SK-N-SH (cell line): ENCODE measurements around the gene MTCH1. TPM values are rescaled to one million over a fixed set of nuclear protein-coding genes. Genes with fewer than 3 reads are reported as not detected.

Experiments used
- CTCF ChIA-PET: fragments of 300-600, 350-600 bp; formaldehyde crosslinking; extraction: SDS; loops from one replicate; lab custom pipeline; 2021; lab: Yijun Ruan, JAX
- POLR2A ChIA-PET: fragments of 350-600 bp; sonication (Branson Sonifier 250); formaldehyde crosslinking; extraction: SDS; loops from one replicate; lab custom pipeline; 2020; ENCODE audit warnings: antibody characterized with exemption, inconsistent platforms; lab: Yijun Ruan, JAX
- DNase-seq: peaks from one replicate; pipeline ENCODE4 v3.0.0; 2012
- H2AFZ ChIP-seq: fragments of 200-600 bp; sonication (generic); 2 replicates; pipeline ENCODE4 v1.8.1; 2016; ENCODE audit warnings: antibody characterized with exemption, mild to moderate bottlenecking, low read depth
- H3F3A ChIP-seq: fragments of 200-600 bp; sonication (generic); replicated peaks from 2 replicates; pipeline ENCODE3; 2016; ENCODE audit warnings: antibody characterized with exemption, mild to moderate bottlenecking; ENCODE audit not compliant: insufficient read depth
- H3K27ac ChIP-seq, 2 experiments: fragments of 200-500 bp in 1 of 2; fragments of 200-600 bp in 1 of 2; sonication (Bioruptor generic) in 1 of 2; sonication (generic), shearing (Covaris generic) in 1 of 2; 2 replicates each; pipeline versions ENCODE4 v1.5.1 to v1.6.1; 2014 to 2016; ENCODE audit warnings: low read depth in 2 of 2, inconsistent platforms in 1 of 2, low read length in 1 of 2, mild to moderate bottlenecking in 1 of 2, mixed read lengths in 1 of 2
- H3K27me3 ChIP-seq: fragments of 200-600 bp; sonication (generic), shearing (Covaris generic); 2 replicates; pipeline ENCODE4 v1.6.1; 2016; ENCODE audit warnings: mixed run types; ENCODE audit not compliant: insufficient read depth
- H3K36me3 ChIP-seq, 2 experiments: fragments of 200-500 bp in 1 of 2; fragments of 200-600 bp in 1 of 2; sonication (Bioruptor generic) in 1 of 2; sonication (generic) in 1 of 2; replicated peaks in 1 of 2; 2 replicates each; pipeline versions ENCODE3 to v1.5.1; 2014 to 2016; ENCODE audit warnings: low read length in 1 of 2, mild to moderate bottlenecking in 1 of 2; ENCODE audit not compliant: insufficient read depth in 2 of 2, control insufficient read depth in 1 of 2
- H3K4me1 ChIP-seq, 2 experiments: fragments of 200-500 bp in 1 of 2; fragments of 200-600 bp in 1 of 2; sonication (Bioruptor generic) in 1 of 2; sonication (generic), shearing (Covaris generic) in 1 of 2; 2 replicates each; pipeline versions ENCODE4 v1.5.1 to v1.6.1; 2014 to 2016; ENCODE audit warnings: low read depth in 1 of 2, low read length in 1 of 2, mixed run types in 1 of 2; ENCODE audit not compliant: insufficient read depth in 2 of 2, control insufficient read depth in 1 of 2
- H3K4me2 ChIP-seq: fragments of 200-600 bp; sonication (generic), shearing (Covaris generic); 2 replicates; pipeline ENCODE4 v1.6.1; 2017; ENCODE audit warnings: mixed run types
- H3K4me3 ChIP-seq, 2 experiments: fragments of 200-500 bp in 1 of 2; fragments of 200-600 bp in 1 of 2; sonication (Bioruptor generic) in 1 of 2; sonication (generic), shearing (Covaris generic) in 1 of 2; 2 replicates each; pipeline versions ENCODE4 v1.5.1 to v1.8.1; 2014 to 2016; ENCODE audit warnings: low read depth in 2 of 2, inconsistent platforms in 1 of 2, low read length in 1 of 2, mild to moderate bottlenecking in 1 of 2, mixed read lengths in 1 of 2, moderate library complexity in 1 of 2
- H3K79me2 ChIP-seq: fragments of 200-600 bp; sonication (generic); 2 replicates; pipeline ENCODE4 v1.8.1; 2017; ENCODE audit warnings: mild to moderate bottlenecking; ENCODE audit not compliant: insufficient read depth
- H3K9ac ChIP-seq: fragments of 200-600 bp; sonication (generic); 2 replicates; pipeline ENCODE4 v1.6.1; 2017; ENCODE audit warnings: mixed run types
- H3K9me2 ChIP-seq: fragments of 200-600 bp; sonication (generic); 2 replicates; pipeline ENCODE4 v1.6.1; 2017; ENCODE audit warnings: mixed run types
- H3K9me3 ChIP-seq: fragments of 200-600 bp; sonication (generic); 2 replicates; pipeline ENCODE4 v1.6.1; 2017; ENCODE audit warnings: mixed run types, mild to moderate bottlenecking, moderate library complexity
- H4K20me1 ChIP-seq: fragments of 200-600 bp; sonication (generic); 2 replicates; pipeline ENCODE4 v1.6.1; 2017; ENCODE audit warnings: mild to moderate bottlenecking, mixed run types; ENCODE audit not compliant: insufficient read depth
- EZH2phosphoT487 ChIP-seq: fragments of 200-600 bp; sonication (generic); IDR thresholded peaks from 2 replicates; pipeline ENCODE4 v1.6.1; 2017; ENCODE audit warnings: low read depth, mixed run types, mild to moderate bottlenecking, antibody characterized with exemption, moderate library complexity, borderline replicate concordance
- PBX3 ChIP-seq: IDR thresholded peaks from 2 replicates; pipeline ENCODE4; 2012
- POLR2AphosphoS5 ChIP-seq: IDR thresholded peaks from 2 replicates; pipeline ENCODE4 v1.6.1; 2012; ENCODE audit warnings: low read depth, low read length
- RAD21 ChIP-seq: IDR thresholded peaks from 2 replicates; pipeline ENCODE4 v1.6.1; 2012; ENCODE audit warnings: mild to moderate bottlenecking, low read length
- REST ChIP-seq: IDR thresholded peaks from 2 replicates; pipeline ENCODE4 v1.6.1; 2012; ENCODE audit warnings: mild to moderate bottlenecking, low read depth, low read length, moderate library complexity
- SMC3 ChIP-seq: IDR thresholded peaks from 2 replicates; pipeline ENCODE4 v1.6.1; 2012; ENCODE audit warnings: low read depth, low read length, improper control_type of control experiment
- ZBTB33 ChIP-seq: IDR thresholded peaks from 2 replicates; pipeline ENCODE4 v1.4.0; 2012; ENCODE audit warnings: low read depth, borderline replicate concordance
- WGBS: methylation state at CpG from one replicate; pipeline ENCODE4 v1.1.6; 2017; ENCODE audit warnings: low lambda C conversion rate; 5-methylcytosine and 5-hydroxymethylcytosine counted together
- polyA plus RNA-seq, 3 experiments: library from polyadenylated mRNA; depleted of rRNA; stranded (reverse); fragments of >200 nt; gene quantifications; 2 replicates each; pipeline ENCODE4 v1.2.3, GENCODE V29; 2012
- TF ChIP-seq, protein P1 (sequence below): IDR thresholded peaks from 2 replicates; pipeline ENCODE4 v1.4.0; 2012; ENCODE audit warnings: low read depth

MTCH1 gene
- polyA plus RNA-seq, 1 of the 3 experiments (the other 2 are of a cell fraction) = 151 TPM

DNA sequence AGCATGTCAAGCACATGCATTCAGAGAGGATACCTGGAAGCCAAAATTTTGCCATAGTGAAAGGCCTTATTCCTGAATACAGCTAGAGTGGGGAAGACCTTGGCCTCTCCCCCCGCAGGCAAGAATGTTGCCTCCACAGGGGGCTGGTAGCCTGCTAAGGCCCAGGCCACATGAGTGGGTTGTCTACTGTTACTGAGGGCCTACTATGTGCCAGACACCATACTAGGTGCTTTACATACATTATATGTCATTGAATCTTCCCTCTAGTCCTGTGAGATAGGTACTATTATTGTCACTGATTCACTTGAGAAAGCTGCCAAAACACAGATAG, 32.1 kb downstream of the MTCH1 start:
- no peaks in the 10 kb centered on the region for H3K27me3 ChIP-seq
- WGBS = 100% methylated on average over 1 of the region's 1 CpG
- POLR2A ChIA-PET = interaction anchor here (1.1 kb wide), 1 partner anchor 248 kb away, joined by 3 read pairs; no protein-coding TSS in a partner anchor

More for the DNA sequence above, 32.1 kb downstream of the MTCH1 start:
- CTCF ChIA-PET = interaction anchor here (0.9 kb wide), 1 partner anchor 372 kb away, joined by 3 read pairs; no protein-coding TSS in a partner anchor
- no peak overlapping the region for H2AFZ ChIP-seq
- peaks cover 7% of the 10 kb centered on the region for H3F3A ChIP-seq
- no peak for DNase-seq
- no peak overlapping the region for H3K27ac ChIP-seq
- no peaks in the 10 kb centered on the region for H3K9me2 ChIP-seq
- peaks cover 0 to 4% of the 10 kb centered on the region in 2 experiments; a peak in 2 of 4 replicates for H3K4me1 ChIP-seq
- TF ChIP-seq RAD21 (no peak), SMC3 (no peak), PBX3 (no peak), POLR2AphosphoS5 (no peak), REST (no peak), ZBTB33 (no peak), EZH2phosphoT487 (no peak)
- TF ChIP-seq, protein P1, sequence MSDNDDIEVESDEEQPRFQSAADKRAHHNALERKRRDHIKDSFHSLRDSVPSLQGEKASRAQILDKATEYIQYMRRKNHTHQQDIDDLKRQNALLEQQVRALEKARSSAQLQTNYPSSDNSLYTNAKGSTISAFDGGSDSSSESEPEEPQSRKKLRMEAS = no peak
- no peak overlapping the region for H3K9ac ChIP-seq
- H3K4me2 ChIP-seq = no peak overlapping the region
- no peaks in the 10 kb centered on the region for H4K20me1 ChIP-seq
- no peaks in the 10 kb centered on the region for H3K9me3 ChIP-seq
- H3K4me3 ChIP-seq = no peak overlapping the region
- H3K79me2 ChIP-seq = no peaks in the 10 kb centered on the region
- H3K36me3 ChIP-seq = no peaks in the 10 kb centered on the region
